ENCODE measurements around the gene ATOH8.

DNA sequence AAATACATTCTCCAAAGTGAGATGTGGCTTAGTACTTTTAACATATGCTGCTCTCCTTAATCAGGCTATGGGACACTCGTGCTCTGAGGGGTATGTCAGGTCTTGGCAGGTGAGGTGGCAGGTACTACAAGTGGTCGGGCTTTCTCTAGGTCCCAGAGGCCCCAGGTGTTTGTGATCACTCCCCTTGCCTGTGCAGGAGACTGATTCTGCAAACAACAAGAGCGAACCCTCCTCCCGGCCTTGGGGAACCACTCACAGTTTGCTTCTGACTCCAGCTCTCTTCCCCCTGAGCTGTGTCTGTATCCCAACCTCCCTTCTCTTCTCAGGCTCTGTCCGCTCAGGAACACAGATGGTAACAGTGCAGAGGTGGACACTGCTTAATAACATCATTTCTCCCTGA lies 48.1 kb downstream of the ATOH8 start:
- TF ChIP-seq EP300 (IDR thresholded peaks at IDR 0.05), result no peak
- TF ChIP-seq CTCF (IDR thresholded peaks at IDR 0.05), result no peak
- no peak for TF ChIP-seq POLR2A (IDR thresholded peaks at IDR 0.05; ENCODE audit: low read depth)
- TF ChIP-seq POLR2AphosphoS5 (IDR thresholded peaks at IDR 0.05), result no peak

Data from esophagus muscularis mucosa (tissue), 4 donors.